GM12878 (cell line): ENCODE results near the gene MTFP1. TPM values are rescaled to one million over a fixed set of nuclear protein-coding genes. Genes with fewer than 3 reads are reported as not detected.

Experiments
- BHLHE40 ChIP-seq, 2 experiments: fragments of 450-650 bp in 1 of 2; IDR thresholded peaks; 2 replicates each; pipeline ENCODE4 v1.6.1; 2011 to 2017; ENCODE audit warnings: low read depth in 2 of 2, borderline replicate concordance in 1 of 2, improper control_type of control experiment in 1 of 2, low read length in 1 of 2, mild to moderate bottlenecking in 1 of 2
- EP300 ChIP-seq, 2 experiments: fragments of 150-350 bp in 1 of 2; IDR thresholded peaks; 2 replicates each; pipeline ENCODE4 v1.6.1; 2011 to 2012; ENCODE audit warnings: low read depth in 2 of 2, low read length in 2 of 2, borderline replicate concordance in 1 of 2, improper control_type of control experiment in 1 of 2, inconsistent platforms in 1 of 2; ENCODE audit not compliant: control insufficient read depth in 1 of 2
- IKZF1 ChIP-seq: fragments of 450-650 bp; conservative IDR thresholded peaks from 2 replicates; pipeline ENCODE4 v1.6.1; 2017; ENCODE audit warnings: antibody characterized with exemption, mild to moderate bottlenecking
- KAT2A ChIP-seq: conservative IDR thresholded peaks from 2 replicates; pipeline ENCODE4 v1.6.1; 2011; ENCODE audit warnings: low read depth, low read length; ENCODE audit not compliant: control insufficient read depth
- LARP7 ChIP-seq: fragments of 450-650 bp; IDR thresholded peaks from 2 replicates; pipeline ENCODE4 v1.6.1; 2017; ENCODE audit warnings: mild to moderate bottlenecking
- MEF2A ChIP-seq: IDR thresholded peaks from 2 replicates; pipeline ENCODE4 v1.6.1; 2011; ENCODE audit warnings: low read depth, mild to moderate bottlenecking, low read length, moderate library complexity; ENCODE audit not compliant: insufficient read depth
- MLLT1 ChIP-seq: fragments of 450-650 bp; IDR thresholded peaks from 2 replicates; pipeline ENCODE4 v1.6.1; 2016; ENCODE audit warnings: mild to moderate bottlenecking
- MTA3 ChIP-seq: IDR thresholded peaks from 2 replicates; pipeline ENCODE4 v1.6.1; 2012; ENCODE audit warnings: low read length, inconsistent platforms, borderline replicate concordance
- NFIC ChIP-seq: IDR thresholded peaks from 2 replicates; pipeline ENCODE4 v1.6.1; 2012; ENCODE audit warnings: low read depth, mild to moderate bottlenecking, inconsistent platforms, low read length, moderate library complexity
- POLR2AphosphoS2 ChIP-seq: IDR thresholded peaks from 2 replicates; pipeline ENCODE4 v1.6.1; 2011; ENCODE audit warnings: low read depth, mild to moderate bottlenecking, low read length, improper control_type of control experiment, moderate library complexity
- POLR2AphosphoS5 ChIP-seq: IDR thresholded peaks from 2 replicates; pipeline ENCODE4 v1.6.1; 2011; ENCODE audit warnings: mild to moderate bottlenecking, low read length, inconsistent platforms
- SKIL ChIP-seq: fragments of 450-650 bp; IDR thresholded peaks from 2 replicates; pipeline ENCODE4 v1.6.1; 2017; ENCODE audit warnings: mild to moderate bottlenecking, low read depth, inconsistent platforms; ENCODE audit not compliant: poor library complexity, severe bottlenecking
- SPI1 ChIP-seq: IDR thresholded peaks from 2 replicates; pipeline ENCODE4 v1.6.1; 2011; ENCODE audit warnings: low read depth, mild to moderate bottlenecking, low read length, moderate library complexity, borderline replicate concordance; ENCODE audit not compliant: insufficient read depth
- STAT3 ChIP-seq: IDR thresholded peaks from 2 replicates; pipeline ENCODE4 v1.6.1; 2011; ENCODE audit warnings: low read depth, low read length, improper control_type of control experiment
- TCF7 ChIP-seq: IDR thresholded peaks from 2 replicates; pipeline ENCODE4 v1.6.1; 2014; ENCODE audit warnings: antibody characterized with exemption, borderline replicate concordance
- WRNIP1 ChIP-seq: IDR thresholded peaks from 2 replicates; pipeline ENCODE4 v1.6.1; 2011; ENCODE audit warnings: low read depth, low read length, improper control_type of control experiment, borderline replicate concordance
- ZNF24 ChIP-seq: fragments of 450-650 bp; IDR thresholded peaks from 2 replicates; pipeline ENCODE4 v1.6.1; 2017; ENCODE audit warnings: antibody characterized with exemption, mild to moderate bottlenecking
- ZNF687 ChIP-seq: fragments of 450-650 bp; IDR thresholded peaks from 2 replicates; pipeline ENCODE4 v1.6.1; 2017; ENCODE audit warnings: mild to moderate bottlenecking, moderate library complexity
- polyA plus RNA-seq, 11 experiments: library from polyadenylated mRNA; depleted of rRNA in 4 of 11; unstranded in 6 of 11; stranded (reverse) in 5 of 11; fragments of >200 nt; fragmentation: Nextera tagmentation in 4 of 11; fragmentation: Illumina TruSeq in 1 of 11; extraction: Ambion mirVana in 4 of 11; extraction: Trizol in 1 of 11; gene quantifications; 1 replicate in 1 of 11; 2 replicates in 10 of 11; pipeline versions ENCODE4 v1.2.1 to v1.2.3, GENCODE V29; 2011 to 2016; ENCODE audit warnings: inconsistent platforms in 2 of 11, missing spikeins in 2 of 11, low read depth in 1 of 11
- total RNA-seq, 4 experiments: library from RNA; depleted of rRNA in 3 of 4; stranded (reverse); fragments of >200 nt in 3 of 4; fragmentation: Illumina TruSeq in 1 of 4; extraction: Trizol in 1 of 4; gene quantifications; 2 replicates each; pipeline versions ENCODE4 v1.2.1 to v1.2.3, GENCODE V29; 2013 to 2021
- TF ChIP-seq, protein P1 (sequence below): fragments of 450-650 bp; IDR thresholded peaks from 2 replicates; pipeline ENCODE4 v1.6.1; 2017; ENCODE audit warnings: antibody characterized with exemption, mild to moderate bottlenecking, moderate library complexity

The MTFP1 gene
- total and polyA plus RNA-seq, 10 of the 15 experiments (the other 5 are each of a cell fraction or from before 2014, with no cell fraction given), result 20.5 to 133 (median 59.8) TPM

- TF ChIP-seq, protein P1, sequence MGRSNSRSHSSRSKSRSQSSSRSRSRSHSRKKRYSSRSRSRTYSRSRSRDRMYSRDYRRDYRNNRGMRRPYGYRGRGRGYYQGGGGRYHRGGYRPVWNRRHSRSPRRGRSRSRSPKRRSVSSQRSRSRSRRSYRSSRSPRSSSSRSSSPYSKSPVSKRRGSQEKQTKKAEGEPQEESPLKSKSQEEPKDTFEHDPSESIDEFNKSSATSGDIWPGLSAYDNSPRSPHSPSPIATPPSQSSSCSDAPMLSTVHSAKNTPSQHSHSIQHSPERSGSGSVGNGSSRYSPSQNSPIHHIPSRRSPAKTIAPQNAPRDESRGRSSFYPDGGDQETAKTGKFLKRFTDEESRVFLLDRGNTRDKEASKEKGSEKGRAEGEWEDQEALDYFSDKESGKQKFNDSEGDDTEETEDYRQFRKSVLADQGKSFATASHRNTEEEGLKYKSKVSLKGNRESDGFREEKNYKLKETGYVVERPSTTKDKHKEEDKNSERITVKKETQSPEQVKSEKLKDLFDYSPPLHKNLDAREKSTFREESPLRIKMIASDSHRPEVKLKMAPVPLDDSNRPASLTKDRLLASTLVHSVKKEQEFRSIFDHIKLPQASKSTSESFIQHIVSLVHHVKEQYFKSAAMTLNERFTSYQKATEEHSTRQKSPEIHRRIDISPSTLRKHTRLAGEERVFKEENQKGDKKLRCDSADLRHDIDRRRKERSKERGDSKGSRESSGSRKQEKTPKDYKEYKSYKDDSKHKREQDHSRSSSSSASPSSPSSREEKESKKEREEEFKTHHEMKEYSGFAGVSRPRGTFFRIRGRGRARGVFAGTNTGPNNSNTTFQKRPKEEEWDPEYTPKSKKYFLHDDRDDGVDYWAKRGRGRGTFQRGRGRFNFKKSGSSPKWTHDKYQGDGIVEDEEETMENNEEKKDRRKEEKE, result no peak
- TF ChIP-seq NFIC, result no peak
- no peak for TF ChIP-seq MTA3
- TF ChIP-seq POLR2AphosphoS5, result no peak
- no peak for TF ChIP-seq MEF2A
- peak; percentile 43; the same call in 1 of the 2 replicates for TF ChIP-seq IKZF1
- TF ChIP-seq MLLT1, result no peak
- peak; percentile 62 for TF ChIP-seq ZNF687
- TF ChIP-seq WRNIP1, result no peak
- TF ChIP-seq ZNF24, result no peak
- TF ChIP-seq SKIL, result no peak
- TF ChIP-seq LARP7, result no peak
- no peak for TF ChIP-seq TCF7
- TF ChIP-seq KAT2A, result no peak
- TF ChIP-seq BHLHE40 (IDR thresholded peaks at IDR 0.05; ENCODE audit: borderline replicate concordance in 1 of 2, low read depth in 2 of 2, low read length in 1 of 2), result peak in 1 of 2 experiments; percentile 20; a peak in 1 of 4 replicates
- no peak for TF ChIP-seq EP300 (IDR thresholded peaks at IDR 0.05; ENCODE audit: borderline replicate concordance in 1 of 2, control insufficient read depth in 1 of 2, low read depth in 2 of 2, low read length in 2 of 2)
- no peak for TF ChIP-seq POLR2AphosphoS2
- peak; percentile 23; the same call in 1 of the 2 replicates for TF ChIP-seq SPI1
- TF ChIP-seq STAT3, result no peak
Measured at GRCh38 chr22:30390974-30391691, 34.4 kb upstream of the MTFP1 start (continued).
